Activated CD4-positive, CD25-positive, alpha-beta regulatory T cell treated with anti-CD3 and anti-CD28 coated beads, Interleukin-2, amount 50 U/mL, for 72 hours (primary cell): ENCODE measurements around the gene PLXNA4.

Source experiments
- DNase-seq: peaks from one replicate; pipeline ENCODE4 v3.0.0; 2021

PLXNA4 gene

DNA sequence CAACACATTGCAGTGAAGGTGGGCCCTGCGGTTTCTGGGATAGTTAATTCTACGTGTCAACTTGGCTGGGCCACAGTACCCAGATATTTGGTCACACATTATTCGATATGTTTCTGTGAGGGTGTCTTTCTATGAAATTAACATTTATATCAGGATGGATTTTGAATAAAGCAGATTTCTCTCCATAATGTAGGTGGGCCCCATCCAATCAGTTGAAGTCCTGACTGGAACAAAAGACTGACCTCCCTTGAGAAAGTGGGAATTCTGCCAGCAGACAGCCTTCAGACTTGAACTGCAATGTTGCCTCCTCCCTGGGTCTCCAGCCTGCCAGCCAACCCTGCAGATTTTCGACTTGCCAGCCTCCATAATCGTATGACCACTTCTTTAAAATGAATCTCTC is 420.6 kb downstream of the PLXNA4 start:
- no peak for DNase-seq

GRCh38 chr7:132154695-132155471 is 421.4 kb downstream of the PLXNA4 start:
- DNase-seq = no peak

DNA sequence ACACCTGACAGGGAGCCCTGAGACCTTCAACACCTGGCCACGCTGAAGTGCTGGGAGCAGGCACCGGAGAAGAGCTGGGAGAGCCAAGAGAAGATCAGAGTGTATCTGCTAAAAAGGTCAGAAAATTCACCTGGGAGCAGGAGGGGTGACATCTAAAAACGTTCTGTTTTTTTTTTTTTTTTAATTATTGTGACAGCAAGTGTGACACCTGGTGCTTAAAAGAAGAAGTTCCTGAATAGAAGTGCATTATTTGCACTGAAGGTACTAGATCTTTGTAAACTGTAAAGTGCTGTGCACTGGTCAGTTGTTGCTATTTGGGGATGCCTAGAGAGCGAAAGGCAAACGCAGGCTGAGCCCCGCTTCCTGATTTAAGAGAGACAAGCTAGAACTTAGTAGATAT is 422.0 kb downstream of the PLXNA4 start:
- no peak for DNase-seq

- no peak for DNase-seq
These were observed 424.0 kb downstream of the PLXNA4 start for GRCh38 chr7:132152131-132152889.

DNA sequence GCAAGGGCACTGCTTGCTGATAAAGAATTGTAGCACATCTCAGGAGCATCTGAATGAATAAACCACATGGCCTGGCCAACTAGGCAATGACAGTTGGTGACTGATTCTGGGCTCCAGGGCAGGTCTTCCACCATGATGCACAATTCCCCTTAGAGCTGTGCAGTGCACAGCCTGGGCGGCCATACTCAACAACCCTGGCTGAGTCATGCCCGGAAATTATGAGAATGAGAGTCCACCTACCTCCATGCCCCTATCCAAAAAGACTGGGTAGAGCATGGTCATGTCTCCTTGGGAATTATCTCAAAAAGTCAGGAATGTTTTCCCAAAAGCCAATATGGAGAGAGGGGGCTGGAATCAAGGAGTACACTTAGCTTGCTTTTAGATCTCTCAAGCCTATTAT is 425.6 kb downstream of the PLXNA4 start:
- no peak for DNase-seq

- DNase-seq = no peak
These were observed 426.6 kb downstream of the PLXNA4 start for GRCh38 chr7:132149436-132150304.

DNA sequence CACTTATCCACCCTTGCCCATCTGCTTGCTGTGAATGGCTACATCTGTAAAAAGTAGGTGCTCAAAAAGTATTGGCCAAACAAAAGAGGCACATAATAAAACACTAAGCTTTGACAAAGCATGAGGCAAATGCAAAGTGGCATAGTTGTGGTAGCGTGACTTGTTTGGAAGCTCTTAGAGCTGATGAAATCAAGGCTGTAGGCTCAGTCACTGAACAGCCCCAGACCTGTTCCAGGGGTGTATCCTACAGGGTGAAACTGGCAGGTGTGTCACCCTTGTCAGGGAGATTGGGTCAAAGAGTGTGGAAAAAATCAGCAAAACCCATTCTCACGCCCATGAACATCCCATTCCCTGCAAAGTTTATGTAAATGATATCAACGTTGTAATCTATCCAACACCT is 427.4 kb downstream of the PLXNA4 start:
- DNase-seq = no peak

DNA sequence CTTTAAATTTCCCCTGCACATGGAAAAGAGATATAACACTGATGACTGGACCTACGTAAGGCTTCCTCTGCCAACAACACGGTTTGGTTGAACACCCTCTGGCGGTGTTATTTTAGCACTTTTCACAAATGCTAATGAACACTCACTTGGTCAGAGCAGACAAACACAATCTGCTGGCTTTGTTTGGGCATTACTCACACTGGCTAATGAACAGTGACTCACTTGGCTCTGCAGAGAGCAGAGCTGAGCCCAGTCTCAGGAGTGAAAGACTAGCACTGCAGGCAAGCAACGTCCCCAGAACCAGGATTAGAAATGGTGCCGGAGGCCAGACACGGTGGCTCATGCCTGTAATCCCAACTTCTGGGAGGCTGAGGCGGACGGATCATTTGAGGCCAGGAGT is 430.8 kb downstream of the PLXNA4 start:
- DNase-seq = no peak

GRCh38 chr7:132145063-132145462 is 431.2 kb downstream of the PLXNA4 start:
- DNase-seq = no peak

GRCh38 chr7:132142006-132142405 is 434.3 kb downstream of the PLXNA4 start:
- no peak for DNase-seq

DNA sequence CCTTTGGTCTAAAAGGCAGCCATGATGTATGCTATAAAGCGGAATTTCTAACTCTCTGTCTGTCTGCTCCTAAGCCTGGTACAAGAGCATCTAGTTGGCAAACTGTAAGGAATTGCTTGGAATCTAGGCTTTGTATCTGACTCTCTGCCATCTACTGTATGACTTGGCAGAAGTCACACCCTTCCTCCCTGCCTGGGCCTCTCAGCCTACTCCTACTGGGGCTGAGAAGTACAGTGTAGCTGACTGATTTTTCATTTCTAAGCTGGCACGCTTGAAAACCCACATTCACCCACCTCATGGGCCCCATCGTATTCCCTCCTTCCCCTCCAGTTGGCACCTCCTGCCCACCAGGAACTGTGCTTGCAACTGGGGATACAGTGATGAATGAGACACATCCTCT is 435.2 kb downstream of the PLXNA4 start:
- DNase-seq = no peak

GRCh38 chr7:132140341-132140740 is 435.9 kb downstream of the PLXNA4 start:
- DNase-seq = no peak

- no peak for DNase-seq
These were observed 437.5 kb downstream of the PLXNA4 start for GRCh38 chr7:132138817-132139216.

GRCh38 chr7:132137681-132138080 is 438.6 kb downstream of the PLXNA4 start:
- no peak for DNase-seq

DNA sequence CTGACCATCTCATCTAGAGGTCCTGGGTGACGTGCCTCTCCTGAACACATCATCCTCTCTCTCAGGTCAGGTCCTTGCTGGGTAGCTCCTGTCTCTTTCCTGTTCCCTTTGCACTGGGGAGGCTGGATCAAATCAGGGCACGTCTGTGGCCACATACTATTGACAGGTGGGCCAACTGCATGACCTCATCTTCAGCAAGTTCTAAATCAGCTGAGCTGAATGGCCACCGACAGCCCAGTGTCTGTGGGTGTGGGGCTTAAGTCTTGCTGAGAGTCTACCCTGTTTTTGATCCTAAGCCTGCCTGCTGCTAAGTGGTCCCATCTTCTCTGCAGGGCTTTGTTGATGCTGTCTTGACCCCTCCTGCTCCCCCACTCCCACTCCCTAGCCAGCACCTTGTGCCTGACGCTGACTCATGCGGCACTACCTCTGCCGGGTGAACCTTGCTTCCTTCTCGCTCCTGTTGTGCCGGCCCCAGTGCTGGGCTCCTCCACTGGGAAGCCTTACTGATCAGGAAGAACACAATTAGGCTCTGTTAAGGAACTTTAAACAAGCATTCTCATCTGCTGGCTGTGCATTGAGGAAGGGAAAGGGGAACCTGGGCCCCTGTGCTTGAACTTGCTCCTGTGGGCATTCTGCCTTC is 440.4 kb downstream of the PLXNA4 start:
- DNase-seq = no peak

DNA sequence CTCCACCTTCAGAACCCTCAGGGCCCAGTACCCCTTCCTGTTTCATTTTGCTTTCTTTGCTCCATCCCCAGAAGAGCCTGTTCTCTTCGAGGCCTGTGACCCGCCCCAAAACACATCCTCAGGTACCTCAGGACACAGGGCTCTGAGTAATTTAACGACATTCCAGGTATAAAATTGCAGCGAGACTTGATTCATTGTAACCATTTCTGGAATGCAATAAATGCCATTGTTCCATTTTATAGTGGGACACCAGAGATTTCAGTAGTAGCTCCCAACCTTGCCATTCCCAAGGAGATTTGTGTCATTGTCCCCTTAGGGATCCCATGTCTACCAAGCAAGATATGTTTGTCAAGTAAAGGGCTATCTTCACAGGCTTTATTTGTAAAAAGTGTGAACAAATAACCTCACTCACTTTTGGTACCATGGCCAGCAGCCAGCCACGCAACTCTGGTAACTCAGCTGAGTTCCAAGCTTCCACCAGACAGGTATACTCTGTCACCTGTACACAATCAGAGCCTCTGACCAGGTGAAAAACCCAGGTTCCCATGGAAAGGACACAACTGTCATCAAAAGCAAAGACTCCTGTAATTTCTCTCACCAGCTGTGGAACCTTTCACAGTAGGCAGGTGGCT is 441.3 kb downstream of the PLXNA4 start:
- no peak for DNase-seq

- DNase-seq = no peak
These were observed 442.8 kb downstream of the PLXNA4 start for GRCh38 chr7:132133501-132133900.

GRCh38 chr7:132131196-132131595 is 445.1 kb downstream of the PLXNA4 start:
- no peak for DNase-seq

DNA sequence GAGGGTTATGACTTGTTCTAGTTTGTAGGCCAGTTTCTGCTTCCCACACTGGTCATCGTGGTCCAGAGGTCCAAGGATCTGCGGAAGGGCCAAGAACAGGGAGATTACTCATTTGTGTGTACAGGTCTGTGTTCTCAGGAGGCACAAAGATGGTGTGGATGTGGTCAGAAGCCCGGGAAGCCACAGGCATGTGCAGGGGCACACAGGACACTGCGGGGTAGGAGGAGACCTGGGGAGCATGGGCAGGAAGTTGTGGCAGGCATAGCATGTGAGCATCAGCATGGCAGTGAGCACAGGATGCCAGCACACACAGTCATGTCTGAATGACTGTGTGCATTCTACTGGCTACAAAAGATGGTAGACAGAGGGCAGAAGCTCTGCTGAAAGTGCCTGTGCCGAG is 445.8 kb downstream of the PLXNA4 start:
- DNase-seq = no peak

DNA sequence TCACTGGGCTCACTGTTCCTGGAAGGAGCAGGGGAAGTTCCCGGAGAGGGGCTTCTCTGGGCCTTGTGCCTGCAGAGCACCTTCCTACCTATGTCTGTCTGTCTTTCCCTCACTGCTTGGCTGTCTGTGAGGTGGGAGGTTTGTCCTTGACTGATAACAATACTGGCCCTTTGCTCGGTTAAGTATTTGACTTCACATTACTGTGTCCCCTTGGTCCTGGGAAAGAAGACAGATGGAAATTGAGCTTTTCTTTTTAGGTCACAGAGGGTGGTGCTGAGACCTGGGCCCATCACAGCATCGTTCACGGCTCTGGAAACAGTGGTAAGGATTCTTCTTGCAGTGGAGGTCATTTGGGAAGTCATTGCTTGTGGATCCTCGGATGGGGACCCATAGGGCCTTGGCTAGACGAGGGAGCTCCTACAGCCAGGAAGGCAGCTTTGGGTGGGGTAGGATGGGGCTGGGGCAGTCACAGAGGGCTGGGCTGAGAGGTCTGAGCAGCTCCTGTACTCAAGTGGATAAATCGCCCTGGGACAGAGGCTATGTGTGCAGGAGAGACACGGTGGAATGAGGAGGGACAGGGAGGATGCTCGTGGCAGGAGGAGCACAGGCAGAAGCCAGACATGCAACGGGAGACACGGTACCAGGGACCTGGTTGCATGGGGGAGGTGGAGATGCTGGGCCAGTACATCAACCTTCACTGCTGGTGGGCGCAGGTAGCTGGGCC is 450.2 kb downstream of the PLXNA4 start:
- no peak for DNase-seq

DNA sequence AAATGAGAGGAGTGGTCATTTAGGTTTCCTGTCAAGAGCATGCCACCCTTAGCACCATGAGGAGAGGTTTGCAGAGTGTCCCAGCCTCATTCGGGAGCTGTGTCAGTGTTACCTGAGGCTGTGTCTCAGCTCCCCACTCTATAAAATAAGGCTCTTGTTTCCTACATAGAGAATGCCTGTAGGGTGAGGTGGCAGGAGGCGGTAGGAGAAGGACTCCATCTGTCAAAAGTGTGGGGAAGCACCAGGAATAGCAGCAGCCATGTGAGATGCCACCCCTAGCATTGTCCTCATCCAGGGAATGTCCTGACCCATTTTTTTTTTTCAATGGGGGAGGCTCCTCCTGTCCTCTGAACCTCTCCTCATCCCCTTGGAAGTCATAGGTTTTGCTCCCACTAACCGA is 451.2 kb downstream of the PLXNA4 start:
- no peak for DNase-seq

GRCh38 chr7:132124575-132124974 is 451.7 kb downstream of the PLXNA4 start:
- DNase-seq = no peak
